Measurements from ENCODE around the gene NUDT21.

The NUDT21 gene

GRCh38 chr16:56479469-56479868 is 28.3 kb upstream of the NUDT21 start:
- Histone ChIP-seq H3K9ac (ENCODE audit: low read length in 2 of 2) (no peak overlapping the region), H3K27me3 (ENCODE audit: control insufficient read depth in 1 of 2, insufficient read depth in 2 of 2, low read length in 2 of 2) (no peaks in the 10 kb centered on the region), H3K36me3 (ENCODE audit: control insufficient read depth in 2 of 2, insufficient read depth in 2 of 2, low read length in 2 of 2) (peaks cover 54% of the 10 kb centered on the region in 2 donors), H3K27ac (ENCODE audit: low read length) (no peak overlapping the region), H3K4me3 (ENCODE audit: low read length in 2 of 2) (no peak overlapping the region), H3K4me1 (ENCODE audit: control insufficient read depth, insufficient read depth, low read length) (peaks cover 3% of the 10 kb centered on the region), H3K9me3 (ENCODE audit: control insufficient read depth in 2 of 2, low read length in 2 of 2) (no peaks in the 10 kb centered on the region)

- Histone ChIP-seq H3K27me3 (ENCODE audit: control insufficient read depth in 1 of 2, insufficient read depth in 2 of 2, low read length in 2 of 2) (no peaks in the 10 kb centered on the region), H3K9ac (ENCODE audit: low read length in 2 of 2) (no peak overlapping the region), H3K27ac (ENCODE audit: low read length) (no peak overlapping the region), H3K4me1 (ENCODE audit: control insufficient read depth, insufficient read depth, low read length) (peaks cover 3% of the 10 kb centered on the region), H3K36me3 (ENCODE audit: control insufficient read depth in 2 of 2, insufficient read depth in 2 of 2, low read length in 2 of 2) (peaks cover 56 to 57% of the 10 kb centered on the region in 2 donors), H3K4me3 (ENCODE audit: low read length in 2 of 2) (no peak overlapping the region), H3K9me3 (ENCODE audit: control insufficient read depth in 2 of 2, low read length in 2 of 2) (no peaks in the 10 kb centered on the region)
Measured at GRCh38 chr16:56478281-56479049, 27.3 kb upstream of the NUDT21 start.

GRCh38 chr16:56477096-56477878 is 26.2 kb upstream of the NUDT21 start:
- H3K36me3 ChIP-seq (ENCODE audit: control insufficient read depth in 2 of 2, insufficient read depth in 2 of 2, low read length in 2 of 2), result peaks cover 51 to 56% of the 10 kb centered on the region in 2 donors
- no peaks in the 10 kb centered on the region for H3K9me3 ChIP-seq (ENCODE audit: control insufficient read depth in 2 of 2, low read length in 2 of 2)
- H3K9ac ChIP-seq (ENCODE audit: low read length in 2 of 2), result no peak overlapping the region
- no peak overlapping the region for H3K27ac ChIP-seq (ENCODE audit: low read length)
- H3K27me3 ChIP-seq (ENCODE audit: control insufficient read depth in 1 of 2, insufficient read depth in 2 of 2, low read length in 2 of 2), result no peaks in the 10 kb centered on the region
- no peak overlapping the region for H3K4me3 ChIP-seq (ENCODE audit: low read length in 2 of 2)
- peaks cover 3% of the 10 kb centered on the region for H3K4me1 ChIP-seq (ENCODE audit: control insufficient read depth, insufficient read depth, low read length)

- H3K9ac ChIP-seq (ENCODE audit: low read length in 2 of 2), result no peak overlapping the region
- no peaks in the 10 kb centered on the region for H3K27me3 ChIP-seq (ENCODE audit: control insufficient read depth in 1 of 2, insufficient read depth in 2 of 2, low read length in 2 of 2)
- peaks cover 3% of the 10 kb centered on the region for H3K4me1 ChIP-seq (ENCODE audit: control insufficient read depth, insufficient read depth, low read length)
- no peak overlapping the region for H3K27ac ChIP-seq (ENCODE audit: low read length)
- no peak overlapping the region for H3K4me3 ChIP-seq (ENCODE audit: low read length in 2 of 2)
- H3K9me3 ChIP-seq (ENCODE audit: control insufficient read depth in 2 of 2, low read length in 2 of 2), result no peaks in the 10 kb centered on the region
- peaks cover 56 to 59% of the 10 kb centered on the region in 2 donors for H3K36me3 ChIP-seq (ENCODE audit: control insufficient read depth in 2 of 2, insufficient read depth in 2 of 2, low read length in 2 of 2)
Measured at GRCh38 chr16:56475201-56475600, 24.1 kb upstream of the NUDT21 start.

- Histone ChIP-seq H3K9ac (ENCODE audit: low read length in 2 of 2) (no peak overlapping the region), H3K4me3 (ENCODE audit: low read length in 2 of 2) (no peak overlapping the region), H3K36me3 (ENCODE audit: control insufficient read depth in 2 of 2, insufficient read depth in 2 of 2, low read length in 2 of 2) (peaks cover 66 to 69% of the 10 kb centered on the region in 2 donors), H3K4me1 (ENCODE audit: control insufficient read depth, insufficient read depth, low read length) (no peaks in the 10 kb centered on the region), H3K27ac (ENCODE audit: low read length) (no peak overlapping the region), H3K27me3 (ENCODE audit: control insufficient read depth in 1 of 2, insufficient read depth in 2 of 2, low read length in 2 of 2) (no peaks in the 10 kb centered on the region), H3K9me3 (ENCODE audit: control insufficient read depth in 2 of 2, low read length in 2 of 2) (no peaks in the 10 kb centered on the region)
Measured at GRCh38 chr16:56470666-56471065, 19.5 kb upstream of the NUDT21 start.

- no peak overlapping the region for H3K4me3 ChIP-seq (ENCODE audit: low read length in 2 of 2)
- H3K27me3 ChIP-seq (ENCODE audit: control insufficient read depth in 1 of 2, insufficient read depth in 2 of 2, low read length in 2 of 2), result no peaks in the 10 kb centered on the region
- H3K9ac ChIP-seq (ENCODE audit: low read length in 2 of 2), result no peak overlapping the region
- no peak overlapping the region for H3K27ac ChIP-seq (ENCODE audit: low read length)
- H3K9me3 ChIP-seq (ENCODE audit: control insufficient read depth in 2 of 2, low read length in 2 of 2), result no peaks in the 10 kb centered on the region
- H3K4me1 ChIP-seq (ENCODE audit: control insufficient read depth, insufficient read depth, low read length), result no peaks in the 10 kb centered on the region
- H3K36me3 ChIP-seq (ENCODE audit: control insufficient read depth in 2 of 2, insufficient read depth in 2 of 2, low read length in 2 of 2), result peaks cover 62 to 67% of the 10 kb centered on the region in 2 donors
Measured at GRCh38 chr16:56470232-56470631, 19.1 kb upstream of the NUDT21 start.

- no peak overlapping the region for H3K9ac ChIP-seq (ENCODE audit: low read length in 2 of 2)
- peaks cover 58 to 62% of the 10 kb centered on the region in 2 donors for H3K36me3 ChIP-seq (ENCODE audit: control insufficient read depth in 2 of 2, insufficient read depth in 2 of 2, low read length in 2 of 2)
- no peaks in the 10 kb centered on the region for H3K27me3 ChIP-seq (ENCODE audit: control insufficient read depth in 1 of 2, insufficient read depth in 2 of 2, low read length in 2 of 2)
- H3K4me3 ChIP-seq (ENCODE audit: low read length in 2 of 2), result no peak overlapping the region
- H3K27ac ChIP-seq (ENCODE audit: low read length), result no peak overlapping the region
- H3K4me1 ChIP-seq (ENCODE audit: control insufficient read depth, insufficient read depth, low read length), result no peaks in the 10 kb centered on the region
- H3K9me3 ChIP-seq (ENCODE audit: control insufficient read depth in 2 of 2, low read length in 2 of 2), result no peaks in the 10 kb centered on the region
Measured at GRCh38 chr16:56469748-56470147, 18.6 kb upstream of the NUDT21 start.

GRCh38 chr16:56468800-56469199 is 17.7 kb upstream of the NUDT21 start:
- Histone ChIP-seq H3K9ac (ENCODE audit: low read length in 2 of 2) (no peak overlapping the region), H3K4me1 (ENCODE audit: control insufficient read depth, insufficient read depth, low read length) (no peaks in the 10 kb centered on the region), H3K36me3 (ENCODE audit: control insufficient read depth in 2 of 2, insufficient read depth in 2 of 2, low read length in 2 of 2) (peaks cover 58 to 60% of the 10 kb centered on the region in 2 donors), H3K27ac (ENCODE audit: low read length) (no peak overlapping the region), H3K4me3 (ENCODE audit: low read length in 2 of 2) (no peak overlapping the region), H3K9me3 (ENCODE audit: control insufficient read depth in 2 of 2, low read length in 2 of 2) (no peaks in the 10 kb centered on the region), H3K27me3 (ENCODE audit: control insufficient read depth in 1 of 2, insufficient read depth in 2 of 2, low read length in 2 of 2) (no peaks in the 10 kb centered on the region)

- Histone ChIP-seq H3K9ac (ENCODE audit: low read length in 2 of 2) (no peak overlapping the region), H3K27me3 (ENCODE audit: control insufficient read depth in 1 of 2, insufficient read depth in 2 of 2, low read length in 2 of 2) (no peaks in the 10 kb centered on the region), H3K9me3 (ENCODE audit: control insufficient read depth in 2 of 2, low read length in 2 of 2) (no peaks in the 10 kb centered on the region), H3K27ac (ENCODE audit: low read length) (no peak overlapping the region), H3K4me3 (ENCODE audit: low read length in 2 of 2) (no peak overlapping the region), H3K36me3 (ENCODE audit: control insufficient read depth in 2 of 2, insufficient read depth in 2 of 2, low read length in 2 of 2) (peaks cover 46 to 50% of the 10 kb centered on the region in 2 donors), H3K4me1 (ENCODE audit: control insufficient read depth, insufficient read depth, low read length) (no peaks in the 10 kb centered on the region)
Measured at GRCh38 chr16:56466344-56466743, 15.2 kb upstream of the NUDT21 start.

GRCh38 chr16:56463153-56463552 is 12.0 kb upstream of the NUDT21 start:
- no peaks in the 10 kb centered on the region for H3K27me3 ChIP-seq (ENCODE audit: control insufficient read depth in 1 of 2, insufficient read depth in 2 of 2, low read length in 2 of 2)
- no peak overlapping the region for H3K9ac ChIP-seq (ENCODE audit: low read length in 2 of 2)

More at GRCh38 chr16:56463153-56463552, 12.0 kb upstream of the NUDT21 start:
- H3K4me1 ChIP-seq (ENCODE audit: control insufficient read depth, insufficient read depth, low read length), result no peaks in the 10 kb centered on the region
- H3K27ac ChIP-seq (ENCODE audit: low read length), result no peak overlapping the region
- H3K4me3 ChIP-seq (ENCODE audit: low read length in 2 of 2), result no peak overlapping the region
- H3K36me3 ChIP-seq (ENCODE audit: control insufficient read depth in 2 of 2, insufficient read depth in 2 of 2, low read length in 2 of 2), result peaks cover 23 to 36% of the 10 kb centered on the region in 2 donors
- no peaks in the 10 kb centered on the region for H3K9me3 ChIP-seq (ENCODE audit: control insufficient read depth in 2 of 2, low read length in 2 of 2)

Measured in stomach smooth muscle (tissue), 2 donors.